Body of pancreas (tissue), 4 donors: ENCODE measurements around the gene NKIRAS2. TPM values are rescaled to one million over a fixed set of nuclear protein-coding genes. Genes with fewer than 3 reads are reported as not detected.

ENCODE experiments used
- ATAC-seq: fragments of 150-250 bp; one replicate; pipeline ENCODE4 v1.9.1; 2016
- DNase-seq, 4 donors: peaks; one replicate each; pipeline ENCODE4 v3.0.0-alpha.2; 2019
- H3K27ac ChIP-seq, 4 donors: fragments of 200-600 bp; sonication (generic); 1 replicate in 3 of 4; 2 replicates in 1 of 4; pipeline versions ENCODE4 v1.5.1 to v1.6.1; 2016 to 2019; ENCODE audit warnings: mild to moderate bottlenecking in 1 of 4, mixed read lengths in 1 of 4, moderate library complexity in 1 of 4
- H3K27me3 ChIP-seq, 2 donors: fragments of 200-600 bp; sonication (generic); one replicate each; pipeline ENCODE4 v1.6.0; 2016; ENCODE audit warnings: mild to moderate bottlenecking in 1 of 2
- H3K36me3 ChIP-seq, 2 donors: fragments of 200-600 bp; sonication (generic); replicated peaks in 1 of 2; 2 replicates each; pipeline ENCODE4 v1.5.1; 2016; ENCODE audit warnings: low read depth in 2 of 2; ENCODE audit not compliant: insufficient read depth in 1 of 2
- H3K4me1 ChIP-seq: fragments of 200-600 bp; sonication (generic); one replicate; pipeline ENCODE4 v1.6.0; 2016
- H3K4me3 ChIP-seq, 2 donors: fragments of 200-600 bp; sonication (generic); 1 replicate in 1 of 2; 2 replicates in 1 of 2; pipeline ENCODE4 v1.5.1; 2016 to 2019
- H3K9me3 ChIP-seq, 3 donors: fragments of 200-600 bp; sonication (generic); 1 replicate in 2 of 3; 2 replicates in 1 of 3; pipeline ENCODE4 v1.5.1; 2016
- POLR2A ChIP-seq, 3 donors: fragments of 450-650 bp; IDR thresholded peaks; one replicate each; pipeline ENCODE4 v1.6.1; 2016; ENCODE audit warnings: antibody characterized with exemption in 3 of 3, mild to moderate bottlenecking in 2 of 3
- WGBS, 2 donors: methylation state at CpG; one replicate each; pipeline ENCODE4 v1.1.5; 2017; 5-methylcytosine and 5-hydroxymethylcytosine counted together
- intact Hi-C: fragments of 100-400 bp; cut with DNase I; formaldehyde crosslinking; loops from one replicate; pipeline ENCODE4 v1.15.1; 2023
- total RNA-seq, 2 donors: library from RNA; depleted of rRNA; stranded (reverse); fragments of >200 nt; gene quantifications; one replicate each; pipeline ENCODE4 v1.1.0, GENCODE V29; 2016
- TF ChIP-seq, protein P1 (sequence below), 7 experiments: fragments of 450-650 bp in 4 of 7; fragments of 200-600 bp in 3 of 7; sonication (generic) in 3 of 7; IDR thresholded peaks; one replicate each; pipeline ENCODE4 v1.5.1; 2016 to 2019; ENCODE audit warnings: antibody characterized with exemption in 7 of 7

Gene NKIRAS2
- total RNA-seq, 2 donors from 2014 or later = 17.1 to 19.2 TPM

DNA sequence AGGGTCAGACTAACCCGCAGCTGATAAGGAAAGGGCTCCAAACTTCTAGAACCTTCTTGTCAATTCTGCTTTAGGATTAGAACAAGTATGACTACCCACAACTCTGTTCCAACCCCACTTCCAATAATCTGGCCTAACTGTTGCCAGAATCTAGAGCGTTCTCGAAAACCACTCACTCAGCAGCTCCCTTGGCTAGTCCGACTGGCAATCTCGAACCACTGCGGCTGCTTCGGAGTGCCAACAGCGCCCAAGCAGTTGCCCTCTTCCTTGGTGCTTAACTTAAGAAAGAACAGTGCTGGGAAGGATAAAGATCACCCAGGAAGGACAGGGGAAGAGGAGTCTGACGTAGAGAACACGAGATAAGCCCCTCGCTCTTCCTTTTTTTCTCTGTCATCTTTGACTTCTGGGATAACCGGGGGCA is 3.5 kb upstream of the NKIRAS2 start:
- Histone ChIP-seq H3K36me3 (no peaks in the 10 kb centered on the region), H3K27me3 (no peaks in the 10 kb centered on the region), H3K27ac (peak overlapping the region; percentile 84 to 94 (median 86)), H3K4me1 (peaks cover 63% of the 10 kb centered on the region), H3K9me3 (no peaks in the 10 kb centered on the region), H3K4me3 (peak overlapping the region; percentile 10 to 93)
- intact Hi-C loops = no loop called here
- 1 to 2% methylated on average over 12 of the region's 12 CpGs for WGBS, 2 donors
- TF ChIP-seq, protein P1, sequence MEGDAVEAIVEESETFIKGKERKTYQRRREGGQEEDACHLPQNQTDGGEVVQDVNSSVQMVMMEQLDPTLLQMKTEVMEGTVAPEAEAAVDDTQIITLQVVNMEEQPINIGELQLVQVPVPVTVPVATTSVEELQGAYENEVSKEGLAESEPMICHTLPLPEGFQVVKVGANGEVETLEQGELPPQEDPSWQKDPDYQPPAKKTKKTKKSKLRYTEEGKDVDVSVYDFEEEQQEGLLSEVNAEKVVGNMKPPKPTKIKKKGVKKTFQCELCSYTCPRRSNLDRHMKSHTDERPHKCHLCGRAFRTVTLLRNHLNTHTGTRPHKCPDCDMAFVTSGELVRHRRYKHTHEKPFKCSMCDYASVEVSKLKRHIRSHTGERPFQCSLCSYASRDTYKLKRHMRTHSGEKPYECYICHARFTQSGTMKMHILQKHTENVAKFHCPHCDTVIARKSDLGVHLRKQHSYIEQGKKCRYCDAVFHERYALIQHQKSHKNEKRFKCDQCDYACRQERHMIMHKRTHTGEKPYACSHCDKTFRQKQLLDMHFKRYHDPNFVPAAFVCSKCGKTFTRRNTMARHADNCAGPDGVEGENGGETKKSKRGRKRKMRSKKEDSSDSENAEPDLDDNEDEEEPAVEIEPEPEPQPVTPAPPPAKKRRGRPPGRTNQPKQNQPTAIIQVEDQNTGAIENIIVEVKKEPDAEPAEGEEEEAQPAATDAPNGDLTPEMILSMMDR (IDR thresholded peaks at IDR 0.05) = no peak
- no peak for TF ChIP-seq POLR2A (IDR thresholded peaks at IDR 0.05)
- ATAC-seq (no peak), DNase-seq (no peak)

DNA sequence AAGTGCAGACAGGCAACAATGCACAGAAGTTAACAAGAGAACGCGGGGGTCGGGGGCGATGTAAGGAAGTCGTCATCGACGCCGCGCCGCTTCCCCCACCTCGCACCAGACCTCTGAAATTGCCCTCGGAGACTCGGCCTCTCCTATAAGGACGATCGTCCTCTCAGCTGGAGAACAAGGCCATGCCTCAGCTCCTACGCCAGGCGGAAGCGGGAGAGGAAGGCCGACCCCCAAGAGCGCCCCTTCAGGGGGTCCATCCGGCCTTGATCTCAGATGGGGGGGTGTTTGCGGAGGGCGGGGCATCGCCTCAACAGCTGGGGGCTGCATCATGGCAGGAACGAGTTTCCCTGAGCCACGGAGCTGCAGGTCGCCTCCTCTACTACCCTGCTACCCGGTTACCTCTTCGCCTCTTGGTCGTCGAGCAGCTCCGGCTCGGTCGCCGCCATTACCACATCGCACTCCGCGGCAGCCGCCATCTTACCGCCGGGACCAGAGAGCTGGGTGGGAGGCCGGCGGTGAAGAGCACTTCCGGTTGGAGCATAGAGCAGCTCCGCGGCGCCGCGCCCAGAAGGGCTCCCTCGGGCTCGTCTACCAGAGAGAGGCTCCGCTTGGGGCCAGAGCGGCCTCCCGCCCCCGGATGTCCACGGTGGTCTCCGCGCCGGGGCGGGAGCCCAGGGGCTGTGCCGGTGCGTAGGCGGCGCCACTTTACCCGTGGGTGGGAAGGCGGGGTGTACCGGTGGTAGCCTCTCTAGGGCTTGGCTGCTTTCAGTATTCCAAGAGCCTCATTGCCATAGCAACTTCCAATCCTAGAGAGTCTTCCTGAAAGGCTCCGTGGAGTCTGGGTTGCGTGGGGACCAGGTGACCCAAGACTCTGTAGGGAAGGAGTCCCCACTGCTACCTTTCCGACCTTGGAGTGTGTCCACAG is 2.7 kb upstream of the NKIRAS2 start, which contains the start of gene DNAJC7:
Gene DNAJC7 (minus strand): TSS at position 499 of the 925 bp plus-strand sequence. CDS start 23 bp downstream, at position 476.
- no peaks in the 10 kb centered on the region for H3K27me3 ChIP-seq
- no peaks in the 10 kb centered on the region for H3K9me3 ChIP-seq
- WGBS, 2 donors = 0% methylated on average over 17 to 68 of the region's 70 CpGs
- DNase-seq = peak; percentile 88 to 93 (median 92)
- peak within 1 kb of the TSS; percentile 84 to 94 (median 86) for H3K27ac ChIP-seq
- peak within 1 kb of the TSS; percentile 10 to 93 for H3K4me3 ChIP-seq
- peak; percentile 59 to 85 (median 75) for TF ChIP-seq POLR2A (IDR thresholded peaks at IDR 0.05)
- TF ChIP-seq, protein P1 (IDR thresholded peaks at IDR 0.05) = peak in 3 of 7 experiments; percentile 0 to 32 (median 3)
- intact Hi-C loops = no loop called here
- H3K36me3 ChIP-seq = no peaks in the 10 kb centered on the region
- H3K4me1 ChIP-seq = peaks cover 64% of the 10 kb centered on the region
- ATAC-seq = peak; percentile 91

DNA sequence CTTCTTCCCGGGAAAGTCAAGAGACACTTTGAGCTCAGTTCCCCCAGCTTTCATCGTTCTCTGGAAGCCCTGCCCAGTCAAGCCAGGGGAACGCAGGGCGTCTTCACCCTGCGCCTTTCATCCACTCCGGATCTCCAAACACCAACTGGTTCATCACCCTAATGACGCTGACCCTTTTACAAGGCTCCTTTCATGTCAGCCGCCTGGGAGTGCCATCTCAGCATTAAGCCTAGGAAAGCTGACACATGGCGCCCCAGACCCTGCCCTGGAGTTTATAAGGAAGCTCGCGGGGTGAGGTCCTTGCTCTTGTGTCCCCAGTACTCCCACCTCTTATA is 2.1 kb upstream of the NKIRAS2 start:
- intact Hi-C loops = no loop called here
- H3K4me1 ChIP-seq = peaks cover 60% of the 10 kb centered on the region
- DNase-seq = no peak

DNA sequence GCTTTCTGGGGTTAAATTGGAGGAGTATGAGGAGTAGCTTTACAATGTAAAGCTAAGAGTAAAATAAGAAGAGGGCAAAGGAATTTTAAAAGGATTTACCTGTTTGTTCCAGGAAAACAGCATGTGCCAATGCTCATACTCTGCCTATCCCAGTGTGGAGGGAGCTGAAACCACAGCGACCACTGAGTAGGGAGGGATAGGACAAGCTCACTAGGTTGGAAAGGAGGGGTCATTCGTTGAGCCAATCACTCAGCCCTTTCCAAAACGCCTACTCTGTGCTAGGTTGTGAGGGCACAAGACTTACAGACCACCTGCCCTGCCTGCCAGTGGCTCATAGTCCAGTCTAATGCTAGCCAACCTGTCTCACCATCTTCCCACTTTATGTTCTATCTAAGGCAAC is 1.6 kb upstream of the NKIRAS2 start:
- Histone ChIP-seq H3K9me3 (no peaks in the 10 kb centered on the region), H3K4me1 (peaks cover 55% of the 10 kb centered on the region), H3K27me3 (no peaks in the 10 kb centered on the region), H3K4me3 (no peak overlapping the region), H3K27ac (peak overlapping the region in 2 of 4 donors; percentile 84 to 88), H3K36me3 (peaks cover 0 to 5% of the 10 kb centered on the region in 2 donors)
- DNase-seq = no peak
- intact Hi-C loops = no loop called here
- TF ChIP-seq, protein P1 (IDR thresholded peaks at IDR 0.05) = no peak
- no peak for TF ChIP-seq POLR2A (IDR thresholded peaks at IDR 0.05)
- WGBS, 2 donors = 21 to 25% methylated on average over 3 of the region's 3 CpGs
- ATAC-seq = no peak

More for the DNA sequence above, 2.1 kb upstream of the NKIRAS2 start:
- ATAC-seq = no peak
- Histone ChIP-seq H3K27ac (peak overlapping the region; percentile 84 to 94 (median 86)), H3K9me3 (no peaks in the 10 kb centered on the region), H3K27me3 (no peaks in the 10 kb centered on the region), H3K36me3 (peaks cover 0 to 2% of the 10 kb centered on the region in 2 donors), H3K4me3 (peak overlapping the region; percentile 10 to 93)
- TF ChIP-seq, protein P1 (IDR thresholded peaks at IDR 0.05) = no peak
- no peak for TF ChIP-seq POLR2A (IDR thresholded peaks at IDR 0.05)
- 6 to 7% methylated on average over 11 of the region's 11 CpGs for WGBS, 2 donors
